Epithelial cell of prostate (primary cell): ENCODE results near the gene KCNQ5.
"Not testable (repeated sequence)": the region's sequence is repeated elsewhere in the genome, so short reads cannot be mapped to it uniquely, and the experiment has no call there.

Source experiments
- DNase-seq: peaks from one replicate; pipeline ENCODE4 v3.0.0-alpha.2; 2011; ENCODE audit warnings: low read depth, low spot score
- H3K27ac ChIP-seq: fragments of 450-650 bp; 2 replicates; pipeline ENCODE4 v1.5.1; 2017; ENCODE audit warnings: mild to moderate bottlenecking

Gene KCNQ5

DNA sequence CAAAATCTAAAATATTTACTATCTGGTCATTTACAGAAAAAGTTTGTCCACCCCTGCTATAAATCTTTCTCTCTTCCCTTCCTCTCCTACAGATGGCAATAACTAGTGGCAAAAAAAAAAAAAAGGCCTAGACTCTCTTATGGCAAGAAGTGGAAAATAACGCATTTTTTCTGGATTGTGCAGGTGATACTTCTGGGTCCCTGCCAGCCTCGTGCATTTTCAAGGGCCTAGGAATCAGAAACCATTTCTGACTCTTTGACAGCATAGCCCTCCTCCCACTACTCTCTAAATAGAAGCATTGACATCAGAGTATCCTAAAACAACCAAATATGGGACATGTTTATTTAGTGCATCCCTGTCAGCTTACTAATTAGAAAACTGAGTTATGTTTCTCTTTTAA lies 352.4 kb downstream of the KCNQ5 start:
- no peak for DNase-seq
- no peak overlapping the region for H3K27ac ChIP-seq

DNA sequence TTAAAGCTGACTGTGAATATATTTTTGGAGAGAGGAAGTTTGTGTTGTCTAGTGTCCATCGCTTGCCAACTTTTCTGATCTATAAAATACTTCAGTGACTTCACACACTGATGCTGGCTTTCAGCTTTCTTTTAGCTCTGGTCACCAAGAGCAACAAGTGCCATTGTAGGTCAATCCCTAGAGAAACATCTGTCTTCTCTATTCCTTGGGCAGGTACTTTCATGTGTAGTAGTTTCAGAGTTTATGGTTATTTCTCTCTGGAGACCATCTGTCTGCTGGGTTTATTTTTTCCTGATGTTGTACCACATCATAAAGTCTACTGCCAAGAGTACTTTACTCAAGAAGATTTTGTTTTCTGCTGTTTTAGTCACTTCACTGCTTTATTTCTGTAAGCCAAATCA lies 353.5 kb downstream of the KCNQ5 start:
- H3K27ac ChIP-seq = no peak overlapping the region
- no peak for DNase-seq

DNA sequence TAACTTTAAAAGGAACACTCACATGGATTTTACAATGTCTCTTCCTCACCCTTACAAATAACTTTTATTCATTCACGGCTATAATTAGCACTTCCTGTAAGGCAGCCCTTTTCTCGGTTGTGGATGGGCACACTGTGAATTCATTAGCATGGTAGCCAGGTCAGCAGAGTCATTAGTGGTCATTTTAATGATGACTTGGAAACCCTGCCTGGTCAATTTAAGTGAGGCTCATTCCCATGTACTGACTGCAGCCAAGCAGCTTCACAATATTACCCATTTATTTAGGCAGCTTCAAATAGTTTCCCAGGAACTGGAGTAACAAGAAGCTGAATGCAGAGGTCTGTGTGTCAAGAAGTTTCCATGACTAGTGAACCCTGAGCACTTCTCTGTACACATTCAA lies 354.6 kb downstream of the KCNQ5 start:
- no peak overlapping the region for H3K27ac ChIP-seq
- DNase-seq = no peak

DNA sequence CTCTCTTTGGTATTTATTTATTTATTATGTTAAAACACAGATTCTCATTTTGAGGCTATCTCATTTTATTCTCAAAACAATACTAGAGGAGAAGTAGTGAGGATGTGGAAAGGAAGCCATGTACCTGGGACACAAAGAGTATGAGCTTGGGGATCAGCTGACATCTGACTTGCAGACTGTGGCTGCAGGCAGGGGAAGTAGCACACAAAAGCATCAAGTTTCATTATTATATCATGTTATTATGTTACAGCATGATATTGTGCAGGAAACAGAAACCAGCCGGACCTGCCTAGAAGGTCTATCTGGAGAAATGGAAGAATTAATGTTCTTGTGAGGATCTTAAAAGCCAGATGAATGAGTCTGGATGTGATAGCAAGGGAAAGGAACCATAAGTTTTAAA lies 355.2 kb downstream of the KCNQ5 start:
- no peak for DNase-seq
- H3K27ac ChIP-seq = no peak overlapping the region

DNA sequence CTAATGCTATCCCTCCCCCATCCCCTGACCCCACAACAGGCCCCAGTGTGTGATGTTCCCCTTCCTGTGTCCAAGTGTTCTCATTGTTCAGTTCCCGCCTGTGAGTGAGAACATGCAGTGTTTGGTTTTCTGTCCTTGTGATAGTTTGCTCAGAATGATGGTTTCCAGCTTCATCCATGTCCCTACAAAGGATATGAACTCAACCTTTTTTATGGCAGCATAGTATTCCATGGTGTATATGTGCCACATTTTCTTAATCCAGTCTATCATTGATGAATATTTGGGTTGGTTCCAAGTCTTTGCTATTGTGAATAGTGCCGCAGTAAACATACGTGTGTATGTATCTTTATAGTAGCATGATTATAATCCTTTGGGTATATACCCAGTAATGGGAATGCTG lies 356.9 kb downstream of the KCNQ5 start:
- H3K27ac ChIP-seq, DNase-seq: not testable (repeated sequence)

DNA sequence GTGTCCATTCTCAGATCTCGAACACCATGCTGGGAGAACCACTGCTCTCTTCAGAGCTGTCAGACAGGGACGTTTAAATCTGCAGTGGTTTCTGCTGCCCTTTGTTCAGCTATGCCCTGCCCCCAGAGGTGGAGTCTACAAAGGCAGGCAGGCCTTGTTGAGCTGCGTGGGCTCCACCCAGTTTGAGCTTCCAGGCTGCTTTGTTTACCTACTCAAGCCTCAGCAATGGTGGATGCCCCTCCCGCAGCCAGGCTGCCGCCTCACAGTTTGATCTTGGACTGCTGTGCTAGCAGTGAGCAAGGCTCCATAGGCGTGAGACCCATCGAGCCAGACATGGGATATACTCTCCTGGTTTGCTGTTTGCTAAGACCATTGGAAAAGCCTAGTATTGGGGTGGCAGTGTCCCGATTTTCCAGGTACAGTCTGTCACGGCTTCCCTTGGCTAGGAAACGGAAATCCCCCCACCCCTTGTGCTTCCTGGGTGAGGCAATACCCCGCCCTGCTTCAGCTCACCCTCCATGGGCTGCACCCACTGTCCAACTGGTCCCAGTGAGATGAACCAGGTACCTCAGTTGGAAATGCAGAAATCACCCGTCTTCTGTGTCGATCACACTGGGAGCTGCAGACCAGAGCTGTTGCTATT lies 362.4 kb downstream of the KCNQ5 start:
- not testable (repeated sequence) for H3K27ac ChIP-seq, DNase-seq

DNA sequence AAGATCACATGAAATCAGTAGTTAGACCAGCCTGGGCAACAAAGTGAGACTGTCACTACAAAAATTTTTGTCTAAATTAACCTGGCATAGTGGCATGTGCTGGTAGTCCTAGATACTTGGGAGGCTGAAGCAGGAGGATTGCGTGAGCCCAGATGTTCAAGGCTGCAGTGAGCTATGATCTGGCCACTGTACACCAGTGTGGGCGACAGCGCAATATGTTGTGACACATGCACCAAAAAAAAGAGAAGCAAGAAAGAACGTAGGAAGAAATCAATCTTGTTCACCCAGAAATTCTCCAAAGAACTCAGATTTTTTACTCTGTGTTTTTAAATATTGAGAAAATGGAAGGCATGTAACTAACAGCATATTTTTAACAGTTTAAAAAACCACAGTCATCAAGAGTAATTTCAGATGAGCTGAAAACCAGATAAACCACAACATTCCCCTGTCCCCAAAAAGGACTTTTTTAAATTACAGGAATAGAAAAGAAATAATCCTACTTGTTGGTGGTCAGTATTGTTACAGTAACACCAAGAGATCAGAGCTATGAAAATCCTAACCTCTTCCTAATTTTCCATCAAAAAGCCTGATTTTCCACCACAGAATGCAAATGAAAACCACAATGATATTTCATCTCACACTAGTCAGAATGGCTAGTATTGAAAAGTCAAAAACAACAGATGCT lies 363.3 kb downstream of the KCNQ5 start:
- no peak for DNase-seq
- H3K27ac ChIP-seq = no peak overlapping the region

DNA sequence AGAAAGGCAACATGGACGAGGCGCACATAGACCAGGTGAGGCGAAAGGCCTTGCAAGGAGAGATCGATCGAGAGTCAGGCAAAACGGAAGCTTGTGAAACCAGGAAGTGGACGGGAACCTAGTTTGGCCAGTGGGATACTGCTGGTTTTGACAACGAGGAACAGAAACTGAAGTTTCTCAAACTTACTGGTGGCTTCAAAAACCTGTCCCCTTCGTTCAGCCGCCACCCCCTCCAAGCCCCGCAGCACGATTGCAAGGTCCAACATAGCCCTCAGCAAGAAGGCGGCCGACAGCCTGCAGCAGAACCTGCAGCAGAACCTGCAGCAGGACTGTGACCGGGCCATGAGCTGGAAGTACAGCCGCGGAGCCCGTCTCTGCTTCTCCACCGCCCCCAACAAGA lies 365.4 kb downstream of the KCNQ5 start:
- no peak for DNase-seq
- H3K27ac ChIP-seq = no peak overlapping the region

DNA sequence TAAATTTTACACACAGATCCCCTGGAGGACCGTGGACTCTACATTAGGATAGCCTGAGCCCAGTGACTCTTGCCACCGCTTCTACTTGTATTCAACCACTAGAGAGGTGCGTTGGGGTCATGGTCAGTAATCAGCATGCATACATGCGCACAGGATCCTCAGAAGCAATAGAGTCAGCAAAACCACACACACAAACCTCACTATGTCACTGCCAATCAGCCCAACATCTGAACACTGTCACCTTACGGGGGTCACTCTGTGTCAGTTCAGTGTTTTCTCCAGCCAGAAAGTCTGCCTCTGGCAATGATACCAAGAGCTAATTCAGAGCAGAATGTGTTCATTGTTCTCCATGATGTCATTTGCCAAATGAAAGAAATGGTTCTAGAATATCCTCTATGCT lies 378.1 kb downstream of the KCNQ5 start:
- no peak for DNase-seq
- H3K27ac ChIP-seq = no peak overlapping the region

DNA sequence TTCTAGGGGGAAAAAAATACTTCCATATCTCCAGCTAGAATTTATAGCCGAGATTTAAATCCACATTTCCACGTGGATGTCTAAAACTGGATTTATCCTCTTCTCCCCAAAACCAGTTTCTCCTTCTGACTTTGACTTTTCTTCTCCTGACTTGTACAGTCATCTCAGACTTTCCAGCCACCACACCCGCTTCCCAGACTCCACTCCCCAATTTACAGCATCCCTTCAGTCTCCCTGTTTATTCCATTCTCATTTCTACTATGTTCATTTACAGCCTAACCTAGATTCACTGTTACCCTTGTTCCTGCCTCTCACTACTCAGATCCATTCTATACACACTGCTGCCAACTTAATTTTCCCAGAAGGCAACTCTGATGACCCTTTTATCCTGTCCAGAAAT lies 378.6 kb downstream of the KCNQ5 start:
- DNase-seq = no peak
- H3K27ac ChIP-seq = no peak overlapping the region

DNA sequence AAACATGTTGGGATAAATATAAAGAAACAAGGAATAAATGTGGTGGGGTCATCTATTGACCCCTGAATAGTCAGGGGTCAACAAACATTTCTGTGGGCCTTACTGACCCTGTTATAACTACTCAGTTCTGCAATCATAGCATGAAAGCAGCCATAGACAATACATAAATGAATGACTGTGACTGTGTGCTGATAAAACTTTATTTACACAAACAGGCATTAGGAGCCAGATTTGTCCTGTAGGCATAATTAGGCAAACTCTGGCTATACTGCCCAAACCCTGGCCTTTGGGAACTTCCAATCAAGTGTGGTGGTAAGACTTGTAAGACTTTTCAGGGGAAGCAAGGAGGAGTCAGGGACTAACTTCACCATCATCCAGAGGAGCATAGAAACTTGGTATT lies 380.7 kb downstream of the KCNQ5 start:
- no peak for DNase-seq
- H3K27ac ChIP-seq = no peak overlapping the region

DNA sequence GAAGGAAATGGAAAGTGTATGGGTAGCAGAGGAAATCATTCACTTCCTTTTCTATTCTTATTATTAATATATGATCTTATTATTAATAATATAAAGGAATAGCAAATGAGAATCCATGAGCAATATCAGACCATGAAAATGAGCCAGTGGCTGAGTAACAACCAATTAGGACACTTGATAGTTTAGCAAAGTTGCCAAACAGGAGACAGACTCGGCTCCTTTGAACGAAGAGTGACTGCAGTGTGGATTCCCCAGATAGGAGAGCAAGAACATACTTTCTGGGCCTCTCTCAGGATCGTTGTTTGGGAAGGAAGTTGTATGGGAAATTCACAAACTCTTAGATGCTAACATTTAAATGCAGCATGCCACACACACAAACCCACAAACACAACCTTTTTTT lies 381.4 kb downstream of the KCNQ5 start:
- no peak overlapping the region for H3K27ac ChIP-seq
- DNase-seq = no peak

DNA sequence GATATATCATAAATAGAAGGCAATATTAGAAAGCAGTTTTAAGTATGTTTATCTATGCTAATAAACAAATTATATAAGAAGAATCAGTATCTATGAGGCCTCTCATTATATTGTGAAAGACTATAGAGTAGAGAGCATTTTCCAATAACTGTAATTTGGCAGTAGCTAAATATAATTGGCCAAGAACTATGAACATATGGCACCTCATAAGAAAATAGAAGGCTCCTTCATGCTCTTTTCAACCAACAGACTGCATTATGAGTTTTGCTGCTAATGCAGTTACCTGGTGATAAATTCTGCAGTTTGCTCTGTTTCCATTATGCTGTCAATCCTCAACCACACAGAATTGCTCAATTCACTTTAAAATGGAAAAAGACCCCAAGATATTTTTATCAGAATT lies 382.4 kb downstream of the KCNQ5 start:
- no peak for DNase-seq
- no peak overlapping the region for H3K27ac ChIP-seq

DNA sequence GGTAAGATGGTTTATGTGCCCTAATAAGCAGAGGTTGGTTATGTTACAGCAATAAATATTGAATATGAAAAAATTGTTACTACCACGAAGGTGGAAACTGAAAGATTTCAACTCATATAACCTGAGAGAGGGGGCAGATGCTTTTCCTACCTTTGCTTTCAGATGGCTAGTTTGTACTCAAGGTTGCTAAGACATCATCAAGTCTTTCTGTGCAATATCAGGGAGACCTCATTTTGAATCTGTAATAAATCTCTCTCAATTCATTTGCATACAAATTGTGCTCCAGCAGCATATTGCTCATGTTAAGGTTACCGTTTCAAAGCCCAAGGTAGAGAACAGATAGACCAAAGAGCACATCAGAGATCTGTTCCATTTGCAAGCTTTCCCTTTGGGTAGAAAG lies 383.0 kb downstream of the KCNQ5 start:
- DNase-seq = no peak
- H3K27ac ChIP-seq = no peak overlapping the region

DNA sequence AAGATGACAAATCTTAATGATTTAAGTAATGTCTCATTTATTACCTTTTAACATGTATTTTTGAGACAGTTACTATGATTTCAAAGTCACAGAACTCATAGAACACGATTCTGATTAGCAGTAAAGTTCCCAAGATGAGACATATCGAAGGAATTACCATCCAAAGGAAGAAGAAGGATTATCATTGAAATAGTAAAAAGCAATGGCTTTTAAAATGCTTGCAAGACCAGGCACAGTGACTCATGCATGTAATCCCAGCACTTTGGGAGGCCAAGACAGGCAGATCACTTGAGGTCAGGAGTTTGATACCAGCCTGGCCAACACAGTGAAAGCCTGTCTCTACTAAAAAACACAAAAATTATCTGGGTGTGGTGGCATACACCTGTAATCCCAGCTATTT lies 384.3 kb downstream of the KCNQ5 start:
- no peak for DNase-seq
- H3K27ac ChIP-seq = no peak overlapping the region

DNA sequence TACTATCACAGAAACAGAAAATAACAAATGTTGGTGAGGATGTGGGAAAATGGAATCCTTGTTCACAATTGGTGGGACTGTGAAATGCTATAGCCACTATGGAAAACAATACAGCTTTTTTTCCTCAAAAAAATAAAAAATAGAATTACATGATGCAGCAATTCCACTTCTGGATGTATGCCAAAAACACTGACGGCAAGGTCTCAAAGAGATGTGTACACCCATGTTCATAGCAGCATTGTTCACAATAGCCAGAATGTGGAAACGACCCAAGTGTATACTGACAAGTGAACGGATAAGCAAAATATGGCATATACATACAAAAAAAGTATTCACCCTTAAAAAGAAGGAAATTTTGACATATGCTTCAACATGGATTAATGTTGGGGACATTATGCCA lies 390.1 kb downstream of the KCNQ5 start:
- no peak for DNase-seq
- H3K27ac ChIP-seq = no peak overlapping the region

DNA sequence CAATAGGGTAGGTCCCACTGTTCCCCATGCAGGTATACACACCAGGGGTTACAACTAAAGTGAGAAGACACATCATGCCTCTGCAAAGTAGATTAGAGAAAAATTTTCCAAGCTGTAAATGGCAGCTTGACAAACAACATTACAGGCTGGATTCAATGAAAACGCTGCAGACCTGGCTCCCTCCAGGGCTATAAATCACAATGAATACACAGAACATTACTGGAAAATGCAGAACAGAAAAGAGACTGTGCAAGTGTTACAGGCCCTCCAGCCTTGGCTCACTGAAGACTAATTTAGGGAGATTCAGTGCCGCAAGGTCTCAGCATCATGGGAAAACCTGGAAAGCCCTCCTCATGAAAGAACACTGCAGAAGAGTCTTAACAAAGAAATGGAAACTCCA lies 395.6 kb downstream of the KCNQ5 start:
- no peak for DNase-seq
- H3K27ac ChIP-seq = no peak overlapping the region

DNA sequence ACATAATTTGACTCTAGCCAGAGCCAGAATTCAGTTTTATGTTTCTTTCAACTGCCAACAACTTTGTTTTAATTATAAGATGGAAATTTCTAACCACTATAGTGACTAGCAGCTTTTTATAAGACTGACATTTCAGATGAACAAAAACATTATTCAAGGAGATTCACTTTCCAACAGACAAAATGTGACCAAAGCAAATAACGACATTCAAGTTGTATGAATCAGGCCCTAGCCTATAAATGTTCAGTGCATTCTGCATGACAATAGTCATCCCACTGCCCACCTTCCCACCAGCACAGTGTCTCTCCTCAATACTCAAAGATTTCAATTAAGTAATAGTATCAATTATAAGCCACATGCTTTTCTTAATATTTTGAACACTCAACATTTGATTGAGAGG lies 402.7 kb downstream of the KCNQ5 start:
- no peak for DNase-seq
- no peak overlapping the region for H3K27ac ChIP-seq

DNA sequence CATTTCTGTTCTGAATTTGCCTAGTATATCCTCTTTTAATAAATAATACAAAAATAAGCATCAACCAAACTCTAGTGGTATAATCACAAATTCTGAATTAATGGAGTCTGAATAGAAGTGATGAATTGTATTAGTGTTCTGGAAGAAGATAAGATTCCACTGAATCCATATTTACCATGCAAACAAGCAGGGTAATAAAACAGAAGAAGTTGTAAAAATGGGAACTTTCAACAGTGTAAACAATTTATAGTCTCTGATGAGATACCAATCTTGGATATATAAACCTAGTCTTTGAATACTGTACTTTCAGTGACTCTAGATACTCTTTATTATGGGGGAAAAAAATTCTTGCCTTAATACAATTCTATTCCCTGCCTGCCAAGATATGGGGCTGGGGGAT lies 405.8 kb downstream of the KCNQ5 start:
- H3K27ac ChIP-seq = no peak overlapping the region
- DNase-seq = no peak

DNA sequence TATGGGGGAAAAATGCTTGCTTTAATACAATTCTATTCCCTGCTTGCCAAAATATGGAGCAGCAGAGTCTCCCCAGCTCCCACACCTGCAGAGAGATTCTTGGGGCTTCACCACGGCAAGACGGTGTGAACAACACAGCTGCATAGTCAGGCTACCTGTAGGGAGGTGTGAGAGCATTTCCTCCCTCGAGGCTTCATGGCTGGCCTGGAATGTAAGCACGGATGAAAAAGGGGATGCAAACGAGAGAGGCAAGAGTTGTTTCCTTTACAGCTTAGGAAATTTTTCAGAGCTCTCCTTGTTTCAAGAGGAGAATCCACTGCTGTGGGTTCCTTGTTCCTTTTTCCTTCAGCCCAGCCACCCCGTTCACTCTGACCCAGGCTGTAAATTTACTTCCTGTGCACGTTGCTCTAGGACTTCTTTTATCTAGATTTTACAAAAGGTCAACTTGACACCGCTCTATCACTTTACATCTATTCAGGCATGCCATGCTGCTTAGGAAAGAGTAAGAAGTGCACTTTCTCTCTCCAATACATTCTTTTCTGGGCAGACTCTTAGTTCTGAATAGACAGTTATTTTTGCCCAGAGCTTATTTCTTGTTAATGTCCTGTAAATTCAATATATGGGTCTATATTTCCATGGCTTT lies 406.4 kb downstream of the KCNQ5 start:
- no peak overlapping the region for H3K27ac ChIP-seq
- DNase-seq = no peak

DNA sequence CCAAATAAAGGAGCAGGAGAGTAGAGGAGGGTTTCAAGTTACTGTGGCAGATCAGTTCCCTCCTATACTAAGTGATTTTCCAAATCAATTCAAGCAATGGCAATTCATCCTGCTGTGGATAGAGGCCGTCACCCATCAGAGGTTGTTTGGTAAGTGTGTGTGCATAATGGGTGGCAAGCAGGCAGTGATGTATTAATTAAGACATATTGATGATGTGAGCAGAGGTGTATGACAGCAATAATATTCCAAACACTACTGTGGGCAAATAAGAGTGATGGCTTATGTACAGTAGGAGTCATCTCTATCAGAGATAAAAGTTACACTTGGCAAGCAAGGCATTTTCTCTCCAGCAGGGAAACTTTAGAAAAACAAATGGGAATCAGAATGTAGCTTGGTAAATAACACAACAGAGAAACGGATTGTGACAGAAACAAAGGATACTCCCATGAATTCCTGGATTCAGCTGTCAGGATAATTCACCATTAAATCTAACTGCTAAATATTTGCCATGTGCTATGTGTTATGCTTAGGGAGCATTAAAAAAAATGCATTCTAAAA lies 407.1 kb downstream of the KCNQ5 start:
- no peak overlapping the region for H3K27ac ChIP-seq
- no peak for DNase-seq

DNA sequence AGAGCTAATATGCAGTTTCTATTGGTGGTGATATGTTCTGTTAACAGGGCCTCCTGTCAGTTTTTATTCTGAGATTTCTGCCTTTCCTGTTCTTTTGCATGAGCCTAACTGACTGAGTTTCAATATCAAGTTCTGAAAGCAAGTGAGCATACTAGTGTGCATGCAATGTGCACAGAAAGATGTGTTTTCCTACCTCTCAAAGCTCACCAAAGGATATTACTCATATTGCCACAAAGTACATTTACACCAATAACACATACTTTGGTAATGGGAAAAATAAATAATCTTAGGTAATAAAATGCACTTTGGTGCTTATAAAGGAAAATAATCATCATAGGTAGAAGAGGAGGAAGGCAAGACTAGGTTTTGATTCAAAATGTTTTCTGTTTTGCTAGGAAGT lies 408.4 kb downstream of the KCNQ5 start:
- no peak for DNase-seq
- H3K27ac ChIP-seq = no peak overlapping the region
